ENCODE data around the gene POLR3E. TPM values are rescaled to one million over a fixed set of nuclear protein-coding genes. Genes with fewer than 3 reads are reported as not detected.

The POLR3E gene
- total RNA-seq, 4 donors from 2014 or later = 21.5 to 57.2 (median 37.7) TPM

- Histone ChIP-seq H3K4me3 (no peak overlapping the region), H3K27ac (no peak overlapping the region), H3K27me3 (no peaks in the 10 kb centered on the region), H3K4me1 (no peaks in the 10 kb centered on the region), H3K9me3 (peaks cover 0 to 21% (median 17%) of the 10 kb centered on the region in 3 donors), H3K36me3 (peaks cover 5 to 89% (median 28%) of the 10 kb centered on the region in 3 donors)
- no peak for DNase-seq
- WGBS, 2 donors = 71 to 94% methylated on average over 6 of the region's 6 CpGs
- intact Hi-C loops (cut with DNase I) = no loop called here
- TF ChIP-seq POLR2A (IDR thresholded peaks at IDR 0.05) (no peak), CTCF (IDR thresholded peaks at IDR 0.05) (no peak)
Observed at GRCh38 chr16:22333457-22333994, 36.3 kb downstream of the POLR3E start.

- WGBS, 2 donors = 95% methylated on average over 2 of the region's 3 CpGs; no CpG with 5 or more reads in 1 of the 2 donors
- TF ChIP-seq CTCF (IDR thresholded peaks at IDR 0.05) = no peak
- no peak for TF ChIP-seq POLR2A (IDR thresholded peaks at IDR 0.05)
- no peaks in the 10 kb centered on the region for H3K27me3 ChIP-seq
- DNase-seq = no peak
- H3K27ac ChIP-seq = no peak overlapping the region
- no peaks in the 10 kb centered on the region for H3K4me1 ChIP-seq
- H3K36me3 ChIP-seq = peaks cover 5 to 76% (median 23%) of the 10 kb centered on the region in 3 donors
- intact Hi-C loops (cut with DNase I) = no loop called here
- peaks cover 0 to 21% (median 17%) of the 10 kb centered on the region in 3 donors for H3K9me3 ChIP-seq
- no peak overlapping the region for H3K4me3 ChIP-seq
Observed at GRCh38 chr16:22335668-22336246, 38.5 kb downstream of the POLR3E start.

GRCh38 chr16:22336581-22336980 is 39.4 kb downstream of the POLR3E start:
- H3K27ac ChIP-seq = no peak overlapping the region
- TF ChIP-seq CTCF (IDR thresholded peaks at IDR 0.05) = no peak
- TF ChIP-seq POLR2A (IDR thresholded peaks at IDR 0.05) = no peak
- peaks cover 5 to 70% (median 19%) of the 10 kb centered on the region in 3 donors for H3K36me3 ChIP-seq
- intact Hi-C loops (cut with DNase I) = no loop called here
- H3K9me3 ChIP-seq = peaks cover 0 to 21% (median 17%) of the 10 kb centered on the region in 3 donors
- no peaks in the 10 kb centered on the region for H3K4me1 ChIP-seq
- no peak overlapping the region for H3K4me3 ChIP-seq
- DNase-seq = no peak
- H3K27me3 ChIP-seq = no peaks in the 10 kb centered on the region

- Histone ChIP-seq H3K4me3 (no peak overlapping the region), H3K4me1 (no peaks in the 10 kb centered on the region), H3K27me3 (no peaks in the 10 kb centered on the region), H3K36me3 (peaks cover 5 to 65% (median 18%) of the 10 kb centered on the region in 3 donors), H3K9me3 (peaks cover 0 to 21% (median 17%) of the 10 kb centered on the region in 3 donors), H3K27ac (no peak overlapping the region)
- no peak for TF ChIP-seq CTCF (IDR thresholded peaks at IDR 0.05)
- no peak for TF ChIP-seq POLR2A (IDR thresholded peaks at IDR 0.05)
- intact Hi-C loops (cut with DNase I) = no loop called here
- no peak for DNase-seq
Observed at GRCh38 chr16:22337045-22337444, 39.8 kb downstream of the POLR3E start.

- no peaks in the 10 kb centered on the region for H3K27me3 ChIP-seq
- H3K9me3 ChIP-seq = peaks cover 0 to 21% (median 17%) of the 10 kb centered on the region in 3 donors
- H3K4me3 ChIP-seq = no peak overlapping the region
- no peaks in the 10 kb centered on the region for H3K4me1 ChIP-seq
- H3K36me3 ChIP-seq = peaks cover 5 to 55% (median 14%) of the 10 kb centered on the region in 3 donors
- intact Hi-C loops (cut with DNase I) = no loop called here
- no peak for TF ChIP-seq CTCF (IDR thresholded peaks at IDR 0.05)
- no peak for TF ChIP-seq POLR2A (IDR thresholded peaks at IDR 0.05)
- 93 to 95% methylated on average over 4 of the region's 4 CpGs for WGBS, 2 donors
- DNase-seq = no peak
- H3K27ac ChIP-seq = no peak overlapping the region
Observed at GRCh38 chr16:22337849-22338635, 40.8 kb downstream of the POLR3E start.

Data from esophagus squamous epithelium (tissue), 5 donors.